ENCODE data around the gene TUNAR. TPM values are rescaled to one million over a fixed set of nuclear protein-coding genes. Genes with fewer than 3 reads are reported as not detected.
"Not testable (repeated sequence)": the region's sequence is repeated elsewhere in the genome, so short reads cannot be mapped to it uniquely, and the experiment has no call there.

Gene TUNAR
- total RNA-seq, 4 donors from 2014 or later = not detected

DNA sequence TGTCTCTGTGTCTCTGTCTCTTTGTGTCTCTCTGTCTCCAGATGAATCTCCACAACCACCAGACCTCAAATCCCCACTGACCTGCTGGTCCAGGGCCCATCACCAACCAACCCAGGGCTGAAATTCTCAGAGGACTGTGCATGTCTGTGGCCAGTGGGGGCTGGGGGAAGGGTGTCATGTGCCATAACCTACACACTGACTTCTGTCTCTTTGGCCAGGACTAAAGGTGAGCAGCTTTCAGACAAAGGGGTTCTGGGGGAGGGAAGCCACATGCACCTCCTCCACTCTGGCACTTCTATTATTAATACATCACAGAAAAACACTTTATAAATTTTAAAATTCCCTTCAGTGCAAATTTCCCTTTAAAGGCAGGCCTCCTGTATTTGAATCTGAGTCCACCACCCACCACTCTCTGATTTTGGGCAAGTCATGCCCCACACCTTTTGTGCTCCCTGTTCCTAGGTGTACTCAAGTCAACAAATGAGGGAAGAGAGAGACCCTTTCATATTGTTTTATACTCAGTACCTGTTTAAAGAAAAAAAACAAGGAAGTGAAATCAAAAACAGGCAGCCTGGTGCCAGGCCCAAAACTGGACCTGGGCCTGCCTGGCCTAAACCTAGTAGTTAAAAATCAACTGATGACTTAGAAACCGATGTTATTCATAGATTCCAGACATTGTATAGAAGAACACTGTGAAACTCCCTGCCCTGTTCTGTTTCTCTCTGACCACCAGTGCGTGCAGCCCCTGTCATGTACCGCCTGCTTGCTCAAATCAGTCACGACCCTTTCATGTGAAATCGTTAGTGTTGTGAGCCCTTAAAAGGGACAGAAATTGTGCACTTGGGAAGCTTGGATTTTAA lies 80.2 kb downstream of the TUNAR start:
- Histone ChIP-seq H3K4me1 (no peaks in the 10 kb centered on the region), H3K4me3 (no peak overlapping the region), H3K27ac (no peak overlapping the region), H3K9me3 (no peaks in the 10 kb centered on the region), H3K36me3 (no peaks in the 10 kb centered on the region), H3K27me3 (no peaks in the 10 kb centered on the region)
- no peak for DNase-seq (ENCODE audit: low spot score in 2 of 2)
- WGBS, 2 donors = 65 to 74% methylated on average over 5 of the region's 5 CpGs
- TF ChIP-seq, protein P1, sequence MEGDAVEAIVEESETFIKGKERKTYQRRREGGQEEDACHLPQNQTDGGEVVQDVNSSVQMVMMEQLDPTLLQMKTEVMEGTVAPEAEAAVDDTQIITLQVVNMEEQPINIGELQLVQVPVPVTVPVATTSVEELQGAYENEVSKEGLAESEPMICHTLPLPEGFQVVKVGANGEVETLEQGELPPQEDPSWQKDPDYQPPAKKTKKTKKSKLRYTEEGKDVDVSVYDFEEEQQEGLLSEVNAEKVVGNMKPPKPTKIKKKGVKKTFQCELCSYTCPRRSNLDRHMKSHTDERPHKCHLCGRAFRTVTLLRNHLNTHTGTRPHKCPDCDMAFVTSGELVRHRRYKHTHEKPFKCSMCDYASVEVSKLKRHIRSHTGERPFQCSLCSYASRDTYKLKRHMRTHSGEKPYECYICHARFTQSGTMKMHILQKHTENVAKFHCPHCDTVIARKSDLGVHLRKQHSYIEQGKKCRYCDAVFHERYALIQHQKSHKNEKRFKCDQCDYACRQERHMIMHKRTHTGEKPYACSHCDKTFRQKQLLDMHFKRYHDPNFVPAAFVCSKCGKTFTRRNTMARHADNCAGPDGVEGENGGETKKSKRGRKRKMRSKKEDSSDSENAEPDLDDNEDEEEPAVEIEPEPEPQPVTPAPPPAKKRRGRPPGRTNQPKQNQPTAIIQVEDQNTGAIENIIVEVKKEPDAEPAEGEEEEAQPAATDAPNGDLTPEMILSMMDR (IDR thresholded peaks at IDR 0.05) = no peak

DNA sequence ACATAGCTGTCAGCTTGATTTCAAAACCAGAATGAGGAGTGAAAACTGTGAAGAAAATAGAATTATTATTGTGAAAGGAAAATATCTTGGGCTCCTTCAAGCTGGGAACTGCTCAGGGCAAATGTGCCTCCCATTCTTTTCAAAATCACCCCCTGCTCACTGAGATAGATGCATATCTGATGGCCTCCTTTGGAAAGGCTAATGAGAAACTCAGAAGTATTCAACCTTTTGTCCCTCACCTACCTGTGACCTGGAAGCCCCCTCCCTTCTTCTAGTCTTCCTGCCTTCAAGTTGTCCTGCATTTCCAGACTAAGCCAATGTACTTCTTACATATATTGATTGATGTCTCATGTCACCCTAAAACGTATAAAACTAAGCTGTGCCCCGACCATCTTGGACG lies 81.5 kb downstream of the TUNAR start:
- no peak overlapping the region for H3K4me3 ChIP-seq
- DNase-seq (ENCODE audit: low spot score in 2 of 2) = no peak
- 30 to 31% methylated on average over 3 of the region's 3 CpGs for WGBS, 2 donors
- H3K4me1 ChIP-seq = no peaks in the 10 kb centered on the region
- TF ChIP-seq, protein P1 (IDR thresholded peaks at IDR 0.05) = no peak
- TF ChIP-seq POLR2A (IDR thresholded peaks at IDR 0.05) = no peak
- no peak for TF ChIP-seq EP300 (IDR thresholded peaks at IDR 0.05)
- H3K36me3 ChIP-seq = no peaks in the 10 kb centered on the region
- no peaks in the 10 kb centered on the region for H3K27me3 ChIP-seq
- H3K9me3 ChIP-seq = no peaks in the 10 kb centered on the region
- no peak overlapping the region for H3K27ac ChIP-seq

DNA sequence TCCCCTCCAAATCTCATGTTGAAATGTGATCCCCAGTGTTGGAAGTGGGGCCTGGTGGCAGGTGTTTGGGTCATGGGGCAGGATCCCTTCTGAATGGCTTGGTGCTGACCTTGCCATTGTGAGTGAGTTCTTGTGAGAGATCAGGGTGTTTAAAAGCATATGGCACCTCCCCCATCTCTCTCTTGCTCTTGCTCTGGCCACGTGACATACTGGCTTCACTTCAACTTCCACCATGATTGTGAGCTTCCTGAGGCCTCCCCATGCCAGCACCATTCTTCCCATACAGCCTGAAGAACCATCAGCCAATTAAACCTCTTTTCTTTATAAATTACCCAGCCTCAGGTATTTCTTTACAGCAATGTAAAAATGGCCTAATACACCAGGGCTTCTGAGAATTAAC lies 82.7 kb downstream of the TUNAR start:
- H3K4me1 ChIP-seq = no peaks in the 10 kb centered on the region
- 50% methylated on average over 1 of the region's 1 CpG for WGBS, 2 donors
- DNase-seq (ENCODE audit: low spot score in 2 of 2) = no peak

DNA sequence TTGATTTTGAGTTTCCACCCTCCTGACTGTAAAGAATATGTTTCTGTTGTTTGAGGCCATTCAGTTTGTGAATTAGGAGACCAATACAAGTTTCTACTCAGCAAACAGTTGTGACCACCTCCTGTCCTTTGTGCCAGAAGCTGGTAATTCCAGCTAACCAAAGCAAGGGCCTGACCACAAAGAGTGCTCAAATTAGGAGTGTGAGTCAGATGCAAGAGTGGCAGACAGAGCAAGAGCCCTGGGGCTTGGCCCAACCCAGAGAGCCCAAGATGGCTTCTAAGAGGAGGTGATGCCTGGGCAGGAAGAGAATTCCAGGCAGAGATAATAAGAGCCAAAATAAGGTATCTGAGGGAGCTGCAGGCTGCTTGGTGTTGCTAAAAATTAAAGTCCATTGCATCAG lies 84.8 kb downstream of the TUNAR start:
- Histone ChIP-seq H3K27me3 (no peaks in the 10 kb centered on the region), H3K36me3 (no peaks in the 10 kb centered on the region), H3K27ac (no peak overlapping the region), H3K9me3 (no peaks in the 10 kb centered on the region), H3K4me3 (no peak overlapping the region), H3K4me1 (no peaks in the 10 kb centered on the region)
- no peak for DNase-seq (ENCODE audit: low spot score in 2 of 2)
- TF ChIP-seq, protein P1 (IDR thresholded peaks at IDR 0.05) = no peak
- TF ChIP-seq POLR2A (IDR thresholded peaks at IDR 0.05) = no peak
- TF ChIP-seq EP300 (IDR thresholded peaks at IDR 0.05) = no peak

More for the DNA sequence above, 82.7 kb downstream of the TUNAR start:
- Histone ChIP-seq H3K27ac (no peak overlapping the region), H3K27me3 (no peaks in the 10 kb centered on the region), H3K36me3 (no peaks in the 10 kb centered on the region), H3K4me3 (no peak overlapping the region), H3K9me3 (no peaks in the 10 kb centered on the region)
- TF ChIP-seq, protein P1 (IDR thresholded peaks at IDR 0.05) = no peak
- TF ChIP-seq POLR2A (IDR thresholded peaks at IDR 0.05) (no peak), EP300 (IDR thresholded peaks at IDR 0.05) (no peak)

DNA sequence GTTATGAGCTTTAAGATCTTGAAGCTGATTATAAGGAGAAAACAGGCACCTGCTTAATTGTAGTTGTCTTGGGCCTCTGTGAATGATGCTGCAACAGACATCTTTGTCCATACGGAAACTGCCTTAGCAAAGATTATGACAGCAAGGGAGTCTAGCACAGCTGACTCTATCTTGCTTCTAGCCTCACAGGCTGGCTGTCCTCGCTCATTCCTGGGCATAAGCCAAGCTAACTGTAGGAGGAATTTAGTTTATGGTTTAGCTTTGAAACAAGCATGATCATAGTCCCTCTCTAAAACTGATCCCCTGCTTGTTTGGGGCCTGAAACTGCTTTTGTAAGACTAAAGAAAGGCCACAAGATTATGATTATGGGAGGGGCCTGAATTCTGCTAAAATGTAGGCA lies 88.3 kb downstream of the TUNAR start:
- Histone ChIP-seq H3K27me3 (no peaks in the 10 kb centered on the region), H3K9me3 (no peaks in the 10 kb centered on the region), H3K4me3 (no peak overlapping the region), H3K36me3 (no peaks in the 10 kb centered on the region), H3K4me1 (no peaks in the 10 kb centered on the region), H3K27ac (no peak overlapping the region)
- 46 to 66% methylated on average over 2 of the region's 2 CpGs for WGBS, 2 donors
- TF ChIP-seq POLR2A (IDR thresholded peaks at IDR 0.05) = no peak
- TF ChIP-seq EP300 (IDR thresholded peaks at IDR 0.05) = no peak
- TF ChIP-seq, protein P1 (IDR thresholded peaks at IDR 0.05) = no peak
- no peak for DNase-seq (ENCODE audit: low spot score in 2 of 2)

DNA sequence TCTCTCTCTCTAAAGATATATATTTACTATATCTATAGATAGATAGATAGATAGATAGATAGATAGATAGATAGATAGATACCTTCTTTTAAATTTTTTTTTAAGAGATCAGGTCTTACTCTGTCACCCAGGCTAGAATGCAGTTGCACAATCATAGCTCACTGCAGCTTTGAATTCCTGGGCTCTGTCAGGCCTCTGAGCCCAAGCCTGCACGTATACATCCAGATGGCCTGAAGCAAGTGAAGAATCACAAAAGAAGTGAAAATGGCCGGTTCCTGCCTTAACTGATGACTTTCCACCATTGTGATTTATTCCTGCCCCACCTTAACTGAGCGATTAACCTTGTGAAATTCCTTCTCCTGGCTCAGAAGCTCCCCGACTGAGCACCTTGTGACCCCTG lies 91.4 kb downstream of the TUNAR start:
- 58 to 61% methylated on average over 4 of the region's 4 CpGs for WGBS, 2 donors
- not testable (repeated sequence) for DNase-seq (ENCODE audit: low spot score in 2 of 2); H3K27me3 ChIP-seq; H3K4me1 ChIP-seq; H3K36me3 ChIP-seq; H3K9me3 ChIP-seq; H3K4me3 ChIP-seq; H3K27ac ChIP-seq

All from tibial nerve (tissue), 4 donors.